ENCODE results near the gene CAPN11. TPM values are rescaled to one million over a fixed set of nuclear protein-coding genes. Genes with fewer than 3 reads are reported as not detected.

Gene CAPN11
- total RNA-seq, 1 experiment from 2014 or later = 0.28 TPM

- H3K4ac ChIP-seq (ENCODE audit: low read depth, low read length) = no peak overlapping the region
- no peak overlapping the region for H4K8ac ChIP-seq (replicated peaks; ENCODE audit: insufficient read length, low read depth, low read length)
- peaks cover 1% of the 10 kb centered on the region; the same call in 1 of the 2 replicates for H3K4me1 ChIP-seq (ENCODE audit: insufficient read depth, low read length)
- no peak overlapping the region for H3K4me3 Mint-ChIP-seq
- H3K27me3 Mint-ChIP-seq (ENCODE audit: low read depth) = no peaks in the 10 kb centered on the region; the same call in none of the 2 replicates
- H3K23ac ChIP-seq (ENCODE audit: insufficient read length, low read depth, low read length) = no peak overlapping the region
- TF ChIP-seq, protein P1, sequence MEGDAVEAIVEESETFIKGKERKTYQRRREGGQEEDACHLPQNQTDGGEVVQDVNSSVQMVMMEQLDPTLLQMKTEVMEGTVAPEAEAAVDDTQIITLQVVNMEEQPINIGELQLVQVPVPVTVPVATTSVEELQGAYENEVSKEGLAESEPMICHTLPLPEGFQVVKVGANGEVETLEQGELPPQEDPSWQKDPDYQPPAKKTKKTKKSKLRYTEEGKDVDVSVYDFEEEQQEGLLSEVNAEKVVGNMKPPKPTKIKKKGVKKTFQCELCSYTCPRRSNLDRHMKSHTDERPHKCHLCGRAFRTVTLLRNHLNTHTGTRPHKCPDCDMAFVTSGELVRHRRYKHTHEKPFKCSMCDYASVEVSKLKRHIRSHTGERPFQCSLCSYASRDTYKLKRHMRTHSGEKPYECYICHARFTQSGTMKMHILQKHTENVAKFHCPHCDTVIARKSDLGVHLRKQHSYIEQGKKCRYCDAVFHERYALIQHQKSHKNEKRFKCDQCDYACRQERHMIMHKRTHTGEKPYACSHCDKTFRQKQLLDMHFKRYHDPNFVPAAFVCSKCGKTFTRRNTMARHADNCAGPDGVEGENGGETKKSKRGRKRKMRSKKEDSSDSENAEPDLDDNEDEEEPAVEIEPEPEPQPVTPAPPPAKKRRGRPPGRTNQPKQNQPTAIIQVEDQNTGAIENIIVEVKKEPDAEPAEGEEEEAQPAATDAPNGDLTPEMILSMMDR (conservative IDR thresholded peaks at IDR 0.05) = no peak
- no peak overlapping the region for H3K9ac ChIP-seq (ENCODE audit: extremely low read depth, insufficient read length, low read length)
- no CpG with 5 or more reads among the region's 13 CpGs for WGBS (ENCODE audit: extremely low coverage, insufficient read length, low lambda C conversion rate)
- H3K18ac ChIP-seq (ENCODE audit: insufficient read length, low read depth, low read length) = no peak overlapping the region
- H2BK120ac ChIP-seq (ENCODE audit: low read depth, low read length, poor library complexity, severe bottlenecking) = no peak overlapping the region
- DNase-seq = no peak
- no peak overlapping the region for H2BK15ac ChIP-seq (ENCODE audit: low read depth, low read length)
- no peaks in the 10 kb centered on the region for H3K9me3 ChIP-seq (ENCODE audit: control insufficient read depth, low read depth, low read length)
- no peak overlapping the region for H3K14ac ChIP-seq (ENCODE audit: insufficient read depth, low read length)
- H3K27ac ChIP-seq (ENCODE audit: insufficient read length, low read depth, low read length) = no peak overlapping the region
- peaks cover 7 to 11% of the 10 kb centered on the region in 2 experiments for H3K4me1 Mint-ChIP-seq
- no peak overlapping the region for H3K4me2 ChIP-seq (ENCODE audit: insufficient read depth, insufficient read length, low read length)
- H2AFZ ChIP-seq (ENCODE audit: low read length) = no peak overlapping the region
- no peaks in the 10 kb centered on the region for H3K79me2 ChIP-seq (ENCODE audit: insufficient read depth, low read length)
- H3K56ac ChIP-seq (ENCODE audit: insufficient read length, low read depth, low read length) = no peak overlapping the region
- H2AK5ac ChIP-seq (ENCODE audit: insufficient read length, low read length) = no peak overlapping the region
- H4K5ac ChIP-seq (ENCODE audit: insufficient read length, low read depth, low read length) = no peak overlapping the region
- H2BK5ac ChIP-seq (ENCODE audit: insufficient read length, low read length) = no peak overlapping the region
- H2BK20ac ChIP-seq (ENCODE audit: low read depth, low read length, poor library complexity, severe bottlenecking) = no peak overlapping the region
- no peaks in the 10 kb centered on the region for H3K79me1 ChIP-seq (ENCODE audit: insufficient read depth, low read depth, low read length, poor library complexity, severe bottlenecking)
- H3K27ac Mint-ChIP-seq = peak overlapping the region in 1 of 3 experiments; percentile 62; a peak in 2 of 7 replicates
- H4K20me1 ChIP-seq (ENCODE audit: control insufficient read depth, insufficient read depth, insufficient read length) = peaks cover 2% of the 10 kb centered on the region
- no peak overlapping the region for H4K91ac ChIP-seq (ENCODE audit: insufficient read length, low read depth, low read length)
- H3K27me3 ChIP-seq (ENCODE audit: insufficient read depth, low read length) = no peaks in the 10 kb centered on the region
- no peak overlapping the region for H2BK12ac ChIP-seq (ENCODE audit: insufficient read length, low read depth, low read length)
- no peak overlapping the region for H3T11ph ChIP-seq (ENCODE audit: low read length)
- H3K9me3 Mint-ChIP-seq = no peaks in the 10 kb centered on the region
- no peaks in the 10 kb centered on the region; a peak in 1 of 7 replicates for H3K36me3 Mint-ChIP-seq (ENCODE audit: insufficient read depth in 1 of 3, low read depth in 3 of 3)
- H3K23me2 ChIP-seq (ENCODE audit: insufficient read length, low read depth, low read length, poor library complexity, severe bottlenecking) = no peaks in the 10 kb centered on the region
These were observed 19.2 kb downstream of the CAPN11 start for GRCh38 chr6:44177691-44178423.

Data from H9 (cell line).